HG03175 (cell line): Measurements from ENCODE around the gene RGS7.

Source experiments
- ATAC-seq: cut with Tn5 transposase; IDR thresholded peaks from one replicate; pipeline ENCODE4 v1.9.1; 2021; ENCODE audit warnings: mild to moderate bottlenecking, moderate library complexity; ENCODE audit not compliant: unreplicated experiment

Gene RGS7

DNA sequence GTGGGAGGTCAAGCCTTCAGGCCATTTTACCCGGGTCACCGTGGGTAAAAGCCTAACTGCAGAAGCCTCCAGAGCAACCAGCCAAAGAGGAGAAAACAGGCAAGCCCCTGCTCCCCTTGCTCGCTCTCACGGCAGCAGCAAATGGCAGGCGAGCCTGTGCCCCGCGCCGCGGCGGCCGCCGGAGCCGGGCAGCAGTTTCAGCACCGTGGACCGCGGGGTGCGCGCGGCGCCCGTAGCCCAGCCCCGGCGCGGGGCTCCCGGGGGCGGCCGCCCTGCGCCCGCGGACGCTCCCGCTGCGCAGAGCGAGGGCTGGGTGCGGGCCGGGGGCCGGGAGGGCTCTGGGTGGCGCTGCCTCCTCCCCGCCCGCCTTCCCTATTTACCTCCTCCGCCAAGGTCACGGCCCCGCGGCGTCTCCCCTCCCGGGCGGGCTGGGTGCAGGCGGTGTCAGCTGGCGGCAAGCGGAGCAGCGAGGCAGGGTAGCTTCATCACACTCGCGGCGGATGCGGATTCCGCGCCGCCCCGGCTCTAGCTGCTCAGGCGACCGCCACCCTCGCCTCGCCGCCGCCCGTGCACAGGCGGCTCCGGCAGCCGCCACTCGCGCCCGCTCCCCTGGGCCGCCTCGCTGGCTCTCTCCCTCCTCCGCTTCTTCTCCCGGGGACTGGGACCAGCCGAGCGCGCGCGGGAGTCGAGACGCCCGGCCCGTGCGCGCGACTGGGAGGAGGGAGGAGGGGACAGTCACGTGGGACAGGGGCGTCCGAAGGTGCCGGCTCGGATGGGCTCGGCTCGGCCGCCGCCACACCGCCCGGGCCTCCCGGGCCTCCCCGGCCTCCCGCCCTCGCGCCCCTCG is at the start of gene RGS7:
Gene RGS7, minus strand, starts transcription at position 687 of the 847 bp plus-strand sequence.
- ATAC-seq, result peak; percentile 70

DNA sequence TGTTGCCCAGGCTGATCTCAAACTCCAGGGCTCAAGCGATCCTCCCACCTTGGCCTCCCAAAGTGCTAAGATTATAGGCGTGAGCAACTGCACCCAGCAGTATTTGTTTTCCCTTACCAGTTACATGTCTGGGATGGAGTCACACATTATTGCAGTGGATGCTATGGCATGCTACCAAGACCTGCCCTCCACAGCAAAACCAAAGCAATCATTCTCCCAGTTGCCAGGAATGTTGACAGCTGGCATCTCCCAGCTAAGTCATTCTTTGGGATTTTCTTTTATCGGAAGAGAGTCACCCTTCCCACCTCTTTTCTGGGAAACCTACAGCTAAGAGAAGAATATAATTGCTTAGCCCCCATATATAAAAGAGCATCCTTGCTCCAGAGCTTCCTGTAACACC is 49.4 kb upstream of the RGS7 start:
- no peak for ATAC-seq

DNA sequence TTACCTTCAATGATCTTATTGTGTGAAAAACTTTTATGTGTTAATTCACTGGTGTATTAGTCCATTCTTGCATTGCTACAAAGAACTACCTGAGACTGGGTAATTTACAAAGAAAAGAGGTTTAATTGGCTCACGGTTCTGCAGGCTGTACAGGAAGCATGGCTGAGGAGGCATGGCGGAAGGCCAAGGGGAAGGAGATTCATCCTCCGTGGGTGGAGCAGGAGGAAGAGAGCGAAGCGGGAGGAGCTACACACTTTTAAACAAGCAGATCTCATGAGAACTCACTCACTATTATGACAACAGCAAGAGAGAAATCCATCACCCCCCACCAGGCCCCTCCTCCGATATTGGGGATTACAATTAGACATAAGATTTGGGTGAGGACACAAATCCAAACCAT is 44.2 kb upstream of the RGS7 start:
- no peak for ATAC-seq

DNA sequence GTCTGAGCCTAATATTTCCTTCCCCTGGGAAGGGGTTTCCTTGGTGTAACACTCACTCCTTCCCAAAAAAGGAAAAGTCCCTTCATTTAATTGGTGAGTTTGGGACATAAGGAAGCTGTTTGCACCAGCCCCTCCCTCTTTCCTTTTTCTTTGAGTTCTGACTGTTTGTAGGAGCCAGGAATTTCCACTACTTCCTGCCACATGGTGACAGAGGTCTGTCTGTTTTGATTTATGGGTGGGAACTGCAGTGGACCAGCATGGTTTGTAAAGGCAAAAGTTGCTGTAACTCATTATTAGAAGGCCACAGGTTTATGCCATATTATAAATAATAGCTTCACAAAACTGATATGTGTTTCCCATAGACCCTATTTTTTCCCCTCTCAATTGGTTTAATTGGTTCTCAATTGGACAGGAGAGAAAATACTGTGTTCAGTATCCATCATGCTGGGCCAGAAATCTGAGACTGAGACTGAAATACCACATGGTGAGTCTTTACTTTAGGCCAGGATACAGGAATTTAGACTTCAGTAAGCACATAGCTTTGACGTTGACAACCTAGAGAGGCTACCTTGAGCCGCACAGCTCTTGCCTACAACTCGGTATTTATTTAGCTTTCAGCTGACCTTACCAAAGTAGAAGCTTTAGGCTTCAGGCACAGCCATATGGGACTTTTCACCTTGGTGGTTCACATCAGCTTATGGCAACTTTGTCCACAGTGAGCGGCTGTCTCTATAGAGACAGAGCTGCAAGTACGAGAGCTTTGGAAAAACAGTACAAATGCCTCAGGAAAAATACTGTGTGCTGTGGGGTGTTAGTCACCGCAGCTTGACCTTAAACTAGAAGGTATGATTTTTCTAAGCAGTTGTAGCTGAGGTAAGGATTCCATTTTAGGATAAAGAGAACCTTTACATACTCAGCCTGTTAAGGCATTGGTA is 40.0 kb upstream of the RGS7 start:
- ATAC-seq, result no peak

DNA sequence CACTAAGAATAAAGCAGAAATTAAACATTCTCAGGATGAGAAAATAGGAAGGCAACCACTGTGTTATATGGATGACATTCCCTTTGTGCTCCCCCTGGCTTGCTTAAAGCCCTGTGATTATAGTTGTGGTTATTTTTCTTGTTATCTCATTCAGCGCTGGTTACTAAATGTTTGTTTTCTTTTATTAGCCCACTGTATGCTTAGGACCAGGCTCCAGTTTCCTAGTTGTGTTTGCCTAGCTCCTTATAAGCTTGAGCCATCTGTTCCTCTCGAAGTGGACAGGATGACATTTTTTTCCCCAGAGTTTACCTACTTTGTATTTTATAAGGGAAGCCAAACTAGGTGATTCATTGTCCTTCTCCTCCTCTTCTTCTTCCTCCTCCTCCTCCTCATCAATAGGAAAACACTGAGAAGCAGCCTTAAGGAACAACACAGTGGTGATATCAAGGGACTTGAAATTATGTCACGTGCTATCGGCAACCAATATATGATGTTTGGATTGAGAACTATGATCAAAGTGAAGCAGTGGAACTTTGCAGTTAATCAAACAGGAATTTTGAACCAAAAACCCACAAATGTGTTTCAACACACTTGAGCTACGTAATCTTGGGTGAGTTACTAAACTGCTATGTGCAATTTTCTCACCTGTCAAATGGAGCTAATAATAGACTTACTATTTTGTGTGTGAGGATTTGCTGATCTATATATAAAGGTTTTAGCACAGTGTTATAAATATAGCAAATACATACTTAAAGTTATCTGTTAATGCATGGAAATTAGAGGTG is 35.1 kb upstream of the RGS7 start:
- no peak for ATAC-seq

DNA sequence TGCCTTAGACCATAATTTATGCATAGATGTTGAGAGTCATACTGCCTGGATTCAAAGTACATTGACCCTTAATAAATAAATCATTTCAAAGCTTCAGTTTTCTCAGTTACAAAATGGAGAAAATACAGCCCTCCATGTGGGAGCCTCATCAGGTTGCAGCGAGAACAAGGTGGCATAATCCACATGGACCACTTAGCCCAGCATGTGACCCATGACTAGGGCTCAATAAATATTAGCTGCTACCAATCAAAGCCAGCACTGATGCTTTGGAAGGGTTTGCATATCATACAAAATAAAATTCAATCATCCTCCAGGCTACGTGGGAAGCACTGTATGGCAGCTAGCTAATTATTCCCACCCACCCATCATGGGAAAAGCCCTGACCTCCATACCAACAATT is 33.5 kb upstream of the RGS7 start:
- no peak for ATAC-seq

DNA sequence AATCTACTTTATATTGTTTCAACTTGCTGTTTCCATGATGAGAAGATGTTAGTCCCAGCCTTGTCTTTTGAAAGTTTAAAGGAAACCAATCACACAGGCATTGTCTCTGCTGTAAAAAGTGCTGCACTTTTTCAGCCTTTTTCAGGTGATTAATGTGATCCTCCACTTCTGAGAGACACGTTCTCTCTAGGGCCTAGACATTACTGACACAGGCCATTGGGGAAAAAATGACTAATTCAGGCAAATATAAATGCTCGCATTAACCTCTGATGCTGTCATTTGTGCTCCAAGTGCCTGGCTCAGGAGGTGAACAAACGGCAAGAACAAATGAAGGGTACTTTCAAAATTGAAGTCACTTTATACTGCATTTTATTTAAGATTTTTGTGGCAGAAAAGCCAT is 32.4 kb upstream of the RGS7 start:
- ATAC-seq, result no peak

DNA sequence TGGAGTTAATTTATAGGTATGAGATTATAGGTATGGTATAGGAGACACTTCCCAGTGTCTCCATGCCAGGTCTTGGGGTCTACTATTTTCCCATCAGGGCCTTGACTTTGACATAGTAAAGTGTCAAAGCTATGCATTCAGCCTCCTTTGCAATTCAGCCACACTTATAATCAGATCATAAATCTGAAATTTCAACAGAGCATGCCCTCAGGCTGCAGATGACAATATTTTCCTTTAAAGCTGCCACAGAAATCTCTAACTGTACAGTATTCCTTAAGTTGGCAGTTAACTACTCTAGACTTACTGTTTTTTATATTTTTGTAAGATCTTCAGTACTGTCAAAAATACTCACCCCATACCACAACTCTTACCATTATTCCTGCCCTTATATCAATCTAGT is 30.2 kb upstream of the RGS7 start:
- ATAC-seq, result no peak

DNA sequence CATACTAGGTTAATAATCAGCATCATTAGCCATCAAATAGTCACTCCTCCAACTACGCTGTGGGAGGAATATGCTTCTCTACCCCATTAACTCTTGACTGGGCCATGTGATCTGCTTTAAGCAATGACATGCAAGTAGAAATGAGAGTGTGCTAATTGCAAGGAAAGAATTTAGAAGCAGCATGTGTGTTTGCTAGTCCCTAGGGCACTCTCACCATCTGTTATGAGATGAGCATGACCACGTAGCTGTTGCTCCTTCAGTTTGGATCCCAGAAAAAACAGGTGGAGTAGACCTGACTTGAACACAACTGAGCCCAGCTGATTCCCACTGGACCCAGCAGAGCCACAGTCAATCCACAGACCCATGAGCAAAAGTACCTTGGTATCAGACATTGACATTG is 19.7 kb upstream of the RGS7 start:
- ATAC-seq, result no peak

DNA sequence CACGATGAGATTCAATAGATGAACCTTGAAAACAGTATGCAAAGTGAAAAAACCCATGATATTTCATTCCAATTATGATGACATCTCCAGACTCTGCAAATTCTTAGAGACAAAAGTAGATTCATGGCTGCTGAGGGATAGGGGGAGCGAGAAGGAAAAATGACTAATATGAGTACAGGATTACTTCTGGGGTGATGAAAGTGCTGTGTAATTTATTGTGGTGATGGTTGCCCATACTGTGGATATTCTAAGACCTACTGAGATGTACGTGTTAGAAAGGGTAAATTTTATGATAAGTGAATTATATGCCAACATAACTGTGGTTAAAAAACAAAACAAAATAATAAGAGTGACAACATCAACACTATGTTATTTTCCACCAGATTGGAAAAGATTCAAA is 18.9 kb upstream of the RGS7 start:
- no peak for ATAC-seq

DNA sequence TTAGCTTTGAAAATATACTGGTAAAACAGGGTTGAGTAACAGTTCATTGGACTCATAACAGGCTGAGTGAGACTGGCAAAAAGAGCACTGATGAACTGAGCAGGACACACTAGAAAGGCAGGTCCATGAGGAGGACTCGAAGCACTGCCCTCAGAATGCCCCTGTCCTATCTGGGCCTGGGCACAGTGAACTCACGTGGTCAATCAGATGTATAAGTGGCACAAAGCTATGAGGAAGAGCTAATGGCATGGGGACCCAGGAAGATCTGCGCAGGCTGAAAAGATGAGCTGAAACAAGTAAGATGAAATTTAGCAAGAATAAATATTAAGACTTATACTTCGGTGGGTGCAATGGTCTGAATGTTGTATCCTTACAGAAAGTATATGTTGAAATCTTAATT is 9.2 kb upstream of the RGS7 start:
- no peak for ATAC-seq

DNA sequence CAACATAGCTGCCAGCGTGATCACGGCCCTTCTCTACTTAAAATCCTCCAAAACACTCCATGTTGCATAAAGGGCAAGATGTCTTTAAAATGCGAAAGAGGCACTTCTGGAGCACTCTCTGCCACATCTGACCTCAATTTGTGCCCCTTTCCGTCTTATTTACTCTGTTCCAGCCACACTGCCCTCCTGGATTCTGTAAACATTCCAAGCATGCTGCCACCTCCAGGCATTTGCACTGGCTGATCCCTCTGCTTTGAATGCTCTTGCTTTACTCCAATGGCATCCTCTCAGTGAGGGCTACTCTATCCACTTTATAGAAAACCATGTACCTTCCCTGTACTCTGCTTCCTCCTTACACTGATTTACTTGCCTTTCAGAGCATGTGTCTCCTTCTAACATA is 5.3 kb upstream of the RGS7 start:
- ATAC-seq, result no peak

DNA sequence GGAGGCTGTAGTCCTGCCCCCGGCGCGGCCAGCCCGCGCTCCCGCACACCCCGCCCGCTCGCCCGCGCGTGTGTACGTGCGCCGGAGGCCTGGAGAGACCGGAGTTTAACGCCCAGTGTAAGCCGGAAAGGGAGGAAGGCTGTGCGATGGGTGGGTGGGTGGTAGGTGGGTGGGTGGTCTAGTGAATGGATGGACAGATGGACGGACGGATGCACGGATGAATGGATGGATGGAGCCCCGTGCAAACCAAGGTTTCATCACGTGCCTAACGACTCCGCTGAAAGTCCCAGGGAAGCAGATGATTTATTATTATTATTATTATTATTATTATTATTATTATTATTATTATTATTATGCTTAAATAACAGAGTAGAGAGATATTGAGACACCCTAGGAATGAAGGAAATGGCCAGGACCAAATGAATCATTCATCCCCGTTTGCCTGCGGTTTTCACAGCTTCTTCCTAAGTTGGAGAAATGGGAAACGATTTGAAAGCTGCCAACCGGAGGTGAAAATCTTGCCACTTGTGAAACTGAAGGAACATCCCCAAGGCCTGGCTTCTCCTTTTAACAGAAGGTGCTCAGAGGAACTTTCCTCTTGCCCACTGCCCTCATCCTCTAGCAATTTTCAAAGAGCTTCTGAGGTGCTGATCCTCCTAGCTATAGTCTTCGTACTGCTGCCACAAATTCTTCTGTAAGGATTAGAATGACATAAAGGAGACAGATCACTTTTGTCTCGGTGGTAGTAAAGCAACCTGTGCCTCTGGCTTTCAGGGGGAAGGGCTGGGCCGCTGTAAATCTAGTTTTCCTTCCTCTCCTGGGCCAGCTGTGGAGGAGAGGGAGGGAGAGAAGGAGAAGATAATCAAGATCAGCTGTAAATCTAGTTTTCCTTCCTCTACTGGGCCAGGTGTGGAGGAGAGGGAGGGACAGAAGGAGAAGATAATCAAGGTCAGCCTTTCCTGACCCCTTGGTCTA is 648 bp upstream of the RGS7 start:
- ATAC-seq, result no peak

DNA sequence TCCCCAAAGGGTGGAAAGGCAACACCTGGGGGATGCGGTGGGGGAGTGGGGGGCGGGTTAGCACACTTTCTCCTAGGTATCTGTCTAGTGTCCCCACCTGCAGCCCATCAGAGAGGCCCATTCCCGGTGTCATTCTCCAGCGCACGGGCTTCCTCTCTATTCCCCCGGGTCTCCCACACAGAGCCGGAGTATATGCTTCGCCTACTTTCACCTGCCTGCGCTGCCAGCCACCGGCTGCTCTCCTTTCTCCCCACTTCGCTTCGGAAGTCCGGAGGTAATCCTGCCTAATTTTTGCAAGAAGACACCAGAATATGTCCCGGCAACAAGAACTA is 852 bp downstream of the RGS7 start:
- no peak for ATAC-seq

DNA sequence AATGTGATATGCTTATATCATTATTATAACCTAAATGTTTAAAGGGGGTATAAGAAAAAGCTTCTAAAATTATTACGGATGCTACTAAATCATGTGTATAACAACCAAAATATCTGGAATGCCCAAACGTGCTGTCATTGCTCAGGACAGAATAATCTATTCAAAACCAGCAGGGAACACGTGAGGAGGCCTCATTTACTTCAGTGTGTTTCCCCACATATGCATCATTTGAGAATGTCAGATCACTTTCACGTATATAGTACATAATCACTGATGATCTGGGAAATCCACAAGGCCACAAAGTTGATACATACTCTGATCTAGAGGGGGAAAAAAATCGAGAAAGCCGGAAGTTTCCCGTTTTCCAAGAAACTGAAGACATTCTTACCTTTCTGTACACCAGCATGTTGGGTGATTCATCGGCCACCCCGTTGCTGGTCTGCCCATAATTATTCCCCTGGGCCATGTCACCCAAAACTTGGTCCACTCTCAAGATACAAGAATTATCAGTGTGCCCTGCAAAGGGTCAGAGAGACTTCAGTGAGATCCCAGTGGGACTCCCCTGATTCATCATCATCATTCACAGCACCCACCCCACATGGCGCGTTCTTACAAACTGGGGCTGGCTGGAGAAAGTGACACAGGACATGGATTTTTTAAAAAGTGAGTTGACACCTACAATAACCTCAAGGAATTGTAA is 1.5 kb downstream of the RGS7 start:
- no peak for ATAC-seq

DNA sequence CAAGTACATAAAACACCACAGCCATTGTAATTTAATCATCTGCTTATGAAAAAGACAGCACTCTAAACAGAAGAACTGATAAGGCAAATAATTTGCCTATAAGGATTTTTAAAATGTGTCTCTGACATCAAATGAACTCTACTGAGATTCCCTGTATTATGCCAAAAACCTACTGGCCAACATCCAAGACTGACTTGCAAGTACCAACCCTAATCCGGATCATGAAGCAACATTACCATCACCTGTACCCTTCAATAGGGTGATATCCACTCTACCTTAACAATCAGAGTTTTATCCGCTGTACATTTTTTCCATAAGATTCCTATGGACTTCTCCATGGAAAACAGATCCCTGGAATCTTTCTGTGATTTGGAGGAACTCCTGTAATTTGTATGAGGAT is 4.6 kb downstream of the RGS7 start:
- no peak for ATAC-seq

DNA sequence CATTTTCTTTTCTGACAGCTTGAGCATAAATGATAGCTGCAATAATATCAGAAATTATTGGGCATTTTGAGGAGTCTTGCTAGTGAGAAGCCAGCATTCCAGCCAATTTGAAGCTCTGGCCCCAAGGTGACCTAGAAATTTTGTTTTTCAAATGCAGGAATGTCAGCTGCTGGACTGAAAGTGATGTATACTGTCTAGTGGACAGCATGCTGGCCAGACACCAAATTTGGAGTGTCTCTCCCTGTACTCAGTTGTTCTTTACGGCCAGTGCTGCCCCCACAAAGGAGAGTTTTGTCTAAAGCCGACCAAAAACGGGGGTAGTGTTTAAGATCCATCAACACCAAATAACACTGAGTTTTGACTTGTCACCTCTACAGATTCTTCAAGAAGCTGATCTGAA is 5.2 kb downstream of the RGS7 start:
- no peak for ATAC-seq

DNA sequence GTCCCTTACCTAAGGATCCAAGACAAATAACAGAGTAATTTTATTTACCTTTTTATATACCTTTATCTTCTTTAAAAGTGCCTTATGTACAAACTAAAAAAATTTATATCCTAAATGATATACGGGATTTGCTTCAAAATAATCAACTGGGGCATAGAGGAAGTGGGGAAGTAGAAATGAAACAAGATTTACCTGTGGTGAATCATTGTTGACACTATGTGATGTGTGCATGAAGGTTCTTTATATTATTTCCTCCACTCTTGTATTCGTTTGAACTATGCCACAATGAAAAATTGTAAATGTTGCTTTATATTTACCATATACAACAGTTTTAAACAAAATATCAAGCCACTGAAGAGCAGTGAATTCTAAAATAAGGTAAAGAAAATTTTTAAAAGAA is 13.0 kb downstream of the RGS7 start:
- no peak for ATAC-seq

DNA sequence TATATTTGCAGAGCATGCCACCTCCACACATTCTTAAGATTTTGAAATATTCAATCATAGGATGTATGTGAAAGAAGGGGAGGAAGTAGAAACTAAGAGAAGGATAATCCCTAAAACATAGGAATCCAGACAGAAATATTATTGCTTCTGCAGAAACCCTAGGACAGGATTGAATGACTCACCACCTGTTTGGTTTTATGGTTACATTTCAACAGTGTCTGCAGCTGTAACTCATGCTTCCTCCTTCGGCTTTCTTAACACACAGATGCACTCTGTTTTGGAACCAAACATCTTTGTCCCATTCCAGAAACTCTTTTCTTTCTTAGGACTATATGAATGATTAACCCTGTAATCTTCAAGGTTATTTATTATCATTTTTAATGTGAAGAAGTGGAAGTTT is 20.7 kb downstream of the RGS7 start:
- no peak for ATAC-seq

DNA sequence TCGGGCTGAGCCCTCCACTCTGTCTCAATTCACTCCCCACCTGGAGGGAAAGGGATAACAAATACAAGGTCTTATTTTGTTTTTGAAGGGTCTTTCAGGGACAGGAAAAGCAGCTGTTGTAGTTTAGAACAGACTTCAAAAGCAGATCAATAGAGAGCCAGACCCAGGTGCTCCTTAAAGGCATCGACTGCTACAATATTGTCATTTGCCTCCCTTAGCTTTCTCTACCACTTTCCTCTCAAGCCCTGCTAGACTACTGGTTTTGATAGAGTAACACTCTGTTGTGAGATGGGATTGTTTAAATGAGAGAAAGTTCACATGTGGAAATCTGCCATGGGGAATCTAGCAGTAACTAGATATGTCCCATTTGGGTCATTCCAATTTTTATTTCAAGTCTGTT is 24.0 kb downstream of the RGS7 start:
- ATAC-seq, result no peak
